Astrocyte (in vitro differentiated cells and primary cell): ENCODE results near the gene SCAMP3. TPM values are rescaled to one million over a fixed set of nuclear protein-coding genes. Genes with fewer than 3 reads are reported as not detected.

ENCODE experiments used
- DNase-seq: peaks from one replicate; pipeline ENCODE4 v3.0.0-alpha.2; 2010; ENCODE audit warnings: low read depth
- FAIRE-seq: peaks from 2 replicates; lab custom pipeline; 2011; peaks lifted over from hg19 to GRCh38; lab: Jason Lieb, UNC
- H2AFZ ChIP-seq: 2 replicates; pipeline ENCODE4 v1.6.0; 2012; ENCODE audit warnings: low read depth, low read length, inconsistent platforms
- H3K27ac ChIP-seq: 2 replicates; pipeline ENCODE4 v1.5.1; 2011; ENCODE audit warnings: low read depth, low read length, inconsistent platforms
- H3K27me3 ChIP-seq: 2 replicates; pipeline ENCODE4 v1.6.0; 2011; ENCODE audit warnings: low read length, inconsistent platforms; ENCODE audit not compliant: insufficient read depth
- H3K36me3 ChIP-seq: 2 replicates; pipeline ENCODE4 v1.5.1; 2011; ENCODE audit warnings: low read length, inconsistent platforms; ENCODE audit not compliant: insufficient read depth
- H3K4me1 ChIP-seq: 2 replicates; pipeline ENCODE4 v1.5.1; 2011; ENCODE audit warnings: low read length, inconsistent platforms; ENCODE audit not compliant: insufficient read depth
- H3K4me2 ChIP-seq: 2 replicates; pipeline ENCODE4 v1.6.0; 2012; ENCODE audit warnings: low read length, inconsistent platforms
- H3K4me3 ChIP-seq: 2 replicates; pipeline ENCODE4 v1.5.1; 2011; ENCODE audit warnings: low read depth, mild to moderate bottlenecking, low read length, inconsistent platforms; ENCODE audit not compliant: insufficient read depth
- H3K79me2 ChIP-seq: 2 replicates; pipeline ENCODE4 v1.6.0; 2012; ENCODE audit warnings: mild to moderate bottlenecking, low read length, inconsistent platforms; ENCODE audit not compliant: insufficient read depth
- H3K9ac ChIP-seq: 2 replicates; pipeline ENCODE4 v1.6.0; 2012; ENCODE audit warnings: mild to moderate bottlenecking, low read length, inconsistent platforms
- H3K9me3 ChIP-seq: 2 replicates; pipeline ENCODE4 v1.5.1; 2012; ENCODE audit warnings: low read depth, mild to moderate bottlenecking, low read length, inconsistent platforms; ENCODE audit not compliant: insufficient read depth
- H4K20me1 ChIP-seq: 2 replicates; pipeline ENCODE4 v1.6.0; 2012; ENCODE audit warnings: low read length, inconsistent platforms; ENCODE audit not compliant: insufficient read depth
- H3K27ac Mint-ChIP-seq: one replicate; pipeline ENCODE4 v1.8.0; 2021; ENCODE audit warnings: mild to moderate bottlenecking, mixed read lengths; ENCODE audit not compliant: unreplicated experiment
- H3K27me3 Mint-ChIP-seq: one replicate; pipeline ENCODE4 v1.8.0; 2021; ENCODE audit warnings: low read depth, mixed read lengths; ENCODE audit not compliant: unreplicated experiment
- H3K36me3 Mint-ChIP-seq: one replicate; pipeline ENCODE4 v1.8.0; 2021; ENCODE audit warnings: low read depth, mixed read lengths; ENCODE audit not compliant: unreplicated experiment
- H3K4me1 Mint-ChIP-seq: one replicate; pipeline ENCODE4 v1.8.0; 2021; ENCODE audit warnings: low read depth, mixed read lengths; ENCODE audit not compliant: unreplicated experiment
- H3K4me3 Mint-ChIP-seq: one replicate; pipeline ENCODE4 v1.8.0; 2021; ENCODE audit warnings: mild to moderate bottlenecking, moderate library complexity, mixed read lengths; ENCODE audit not compliant: unreplicated experiment
- H3K9me3 Mint-ChIP-seq: one replicate; pipeline ENCODE4 v1.8.0; 2021; ENCODE audit warnings: mild to moderate bottlenecking, mixed read lengths; ENCODE audit not compliant: unreplicated experiment
- EZH2 ChIP-seq: IDR thresholded peaks from 2 replicates; pipeline ENCODE4 v1.6.1; 2012; ENCODE audit warnings: mild to moderate bottlenecking, low read length, inconsistent platforms; ENCODE audit not compliant: insufficient read depth
- total RNA-seq: library from RNA; stranded (reverse); gene quantifications from 2 replicates; pipeline ENCODE4 v1.2.1, GENCODE V29; 2021
- TF ChIP-seq, protein P1 (sequence below): IDR thresholded peaks from 2 replicates; pipeline ENCODE4 v1.5.1; 2011; ENCODE audit warnings: low read depth, mild to moderate bottlenecking, inconsistent platforms, low read length, moderate library complexity; ENCODE audit not compliant: insufficient read depth

The SCAMP3 gene
- total RNA-seq, 1 donor from 2014 or later: 68.9 TPM

DNA sequence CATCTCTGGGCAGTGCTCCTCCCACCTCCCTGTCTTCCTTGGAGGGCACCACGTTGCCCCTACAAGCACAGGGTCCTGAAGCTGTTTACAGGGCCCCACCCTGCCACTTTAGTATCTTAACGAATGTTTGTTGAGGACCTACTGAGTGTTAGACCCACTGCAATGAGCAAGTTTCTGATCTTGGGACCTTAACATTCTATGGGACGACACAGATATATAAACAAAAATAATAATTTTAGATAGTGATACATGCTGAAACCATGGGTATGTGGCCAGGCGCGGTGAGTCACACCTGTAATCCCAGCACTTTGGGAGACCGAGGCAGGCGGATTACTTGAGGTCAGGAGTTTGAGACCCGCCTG, 17.0 kb downstream of the SCAMP3 start:
- H3K4me1 Mint-ChIP-seq: peaks cover 11% of the 10 kb centered on the region
- no peaks in the 10 kb centered on the region for H3K36me3 ChIP-seq
- FAIRE-seq: no peak
- peak overlapping the region; percentile 71 for H3K4me3 ChIP-seq
- H3K27me3 ChIP-seq: no peaks in the 10 kb centered on the region
- no peak for DNase-seq
- H3K36me3 Mint-ChIP-seq: peaks cover 10% of the 10 kb centered on the region
- H3K27me3 Mint-ChIP-seq: no peaks in the 10 kb centered on the region
- H3K27ac ChIP-seq: peak overlapping the region; percentile 93
- peak overlapping the region; percentile 93 for H3K4me2 ChIP-seq
- H3K79me2 ChIP-seq: peaks cover 7% of the 10 kb centered on the region
- H3K9me3 Mint-ChIP-seq: no peaks in the 10 kb centered on the region
- H3K9me3 ChIP-seq: no peaks in the 10 kb centered on the region
- H3K4me1 ChIP-seq: peaks cover 9% of the 10 kb centered on the region
- peak overlapping the region; percentile 85 for H3K9ac ChIP-seq
- H3K27ac Mint-ChIP-seq: peak overlapping the region; percentile 67
- TF ChIP-seq, protein P1, sequence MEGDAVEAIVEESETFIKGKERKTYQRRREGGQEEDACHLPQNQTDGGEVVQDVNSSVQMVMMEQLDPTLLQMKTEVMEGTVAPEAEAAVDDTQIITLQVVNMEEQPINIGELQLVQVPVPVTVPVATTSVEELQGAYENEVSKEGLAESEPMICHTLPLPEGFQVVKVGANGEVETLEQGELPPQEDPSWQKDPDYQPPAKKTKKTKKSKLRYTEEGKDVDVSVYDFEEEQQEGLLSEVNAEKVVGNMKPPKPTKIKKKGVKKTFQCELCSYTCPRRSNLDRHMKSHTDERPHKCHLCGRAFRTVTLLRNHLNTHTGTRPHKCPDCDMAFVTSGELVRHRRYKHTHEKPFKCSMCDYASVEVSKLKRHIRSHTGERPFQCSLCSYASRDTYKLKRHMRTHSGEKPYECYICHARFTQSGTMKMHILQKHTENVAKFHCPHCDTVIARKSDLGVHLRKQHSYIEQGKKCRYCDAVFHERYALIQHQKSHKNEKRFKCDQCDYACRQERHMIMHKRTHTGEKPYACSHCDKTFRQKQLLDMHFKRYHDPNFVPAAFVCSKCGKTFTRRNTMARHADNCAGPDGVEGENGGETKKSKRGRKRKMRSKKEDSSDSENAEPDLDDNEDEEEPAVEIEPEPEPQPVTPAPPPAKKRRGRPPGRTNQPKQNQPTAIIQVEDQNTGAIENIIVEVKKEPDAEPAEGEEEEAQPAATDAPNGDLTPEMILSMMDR: no peak
- TF ChIP-seq EZH2: no peak
- peak overlapping the region; percentile 98 for H2AFZ ChIP-seq
- no peaks in the 10 kb centered on the region for H4K20me1 ChIP-seq
- H3K4me3 Mint-ChIP-seq: peak overlapping the region; percentile 84

DNA sequence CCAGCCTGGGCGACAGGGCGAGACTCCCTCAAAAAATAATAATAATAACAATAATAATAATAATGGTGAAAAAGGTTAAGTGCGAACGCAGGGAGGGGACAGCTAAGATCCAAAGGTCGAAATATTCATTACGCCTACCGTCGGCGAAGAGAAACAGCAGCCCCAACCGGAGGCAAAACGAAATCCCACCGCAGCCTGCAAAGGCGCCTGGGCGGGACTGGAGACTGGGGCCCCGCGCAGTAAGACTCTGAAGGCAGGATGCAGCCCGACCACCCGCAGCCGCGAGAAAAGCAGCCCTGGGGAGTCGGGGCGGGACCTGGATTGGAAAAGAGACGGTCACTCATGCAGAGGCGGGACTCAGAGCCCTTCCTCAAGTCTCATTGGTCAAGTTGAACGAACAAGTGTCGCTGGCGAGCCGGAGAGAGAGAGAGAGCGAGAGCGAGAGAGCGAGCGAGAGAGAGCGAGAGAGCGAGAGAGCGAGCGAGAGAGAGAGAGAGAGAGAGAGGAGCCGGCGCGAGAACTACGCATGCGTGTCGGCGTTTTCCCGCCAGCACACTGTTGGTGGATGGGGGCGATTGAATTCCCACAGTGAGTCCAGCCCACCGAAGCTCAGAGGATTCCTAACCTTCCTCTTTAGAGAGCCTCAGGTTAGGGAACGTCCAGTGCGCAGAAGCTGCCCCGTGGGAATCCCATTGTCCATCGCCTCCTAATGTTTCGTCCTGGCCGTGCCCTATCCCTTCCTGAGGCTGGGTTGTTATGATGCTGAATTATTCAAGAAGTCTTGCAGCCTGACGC, 17.6 kb downstream of the SCAMP3 start:
- Histone ChIP-seq H3K27ac (peak overlapping the region; percentile 93), H3K9me3 (no peaks in the 10 kb centered on the region), H3K4me3 (peak overlapping the region; percentile 71), H3K4me2 (peak overlapping the region; percentile 93), H4K20me1 (no peaks in the 10 kb centered on the region), H2AFZ (peak overlapping the region; percentile 98), H3K36me3 (no peaks in the 10 kb centered on the region), H3K9ac (peak overlapping the region; percentile 85), H3K4me1 (peaks cover 9% of the 10 kb centered on the region), H3K27me3 (no peaks in the 10 kb centered on the region), H3K79me2 (peaks cover 7% of the 10 kb centered on the region)
- no peak for TF ChIP-seq EZH2
- TF ChIP-seq, protein P1: no peak
- peak overlapping the region; percentile 84 for H3K4me3 Mint-ChIP-seq
- H3K36me3 Mint-ChIP-seq: peaks cover 10% of the 10 kb centered on the region
- no peaks in the 10 kb centered on the region for H3K27me3 Mint-ChIP-seq
- peak overlapping the region; percentile 67 for H3K27ac Mint-ChIP-seq
- H3K9me3 Mint-ChIP-seq: no peaks in the 10 kb centered on the region
- H3K4me1 Mint-ChIP-seq: peaks cover 11% of the 10 kb centered on the region
- peak; percentile 99 for DNase-seq
- FAIRE-seq: no peak
